Measurements from ENCODE around the gene KLF13. TPM values are rescaled to one million over a fixed set of nuclear protein-coding genes. Genes with fewer than 3 reads are reported as not detected.

Gene KLF13
- total RNA-seq, 2 experiments from 2014 or later: 214 to 215 TPM

DNA sequence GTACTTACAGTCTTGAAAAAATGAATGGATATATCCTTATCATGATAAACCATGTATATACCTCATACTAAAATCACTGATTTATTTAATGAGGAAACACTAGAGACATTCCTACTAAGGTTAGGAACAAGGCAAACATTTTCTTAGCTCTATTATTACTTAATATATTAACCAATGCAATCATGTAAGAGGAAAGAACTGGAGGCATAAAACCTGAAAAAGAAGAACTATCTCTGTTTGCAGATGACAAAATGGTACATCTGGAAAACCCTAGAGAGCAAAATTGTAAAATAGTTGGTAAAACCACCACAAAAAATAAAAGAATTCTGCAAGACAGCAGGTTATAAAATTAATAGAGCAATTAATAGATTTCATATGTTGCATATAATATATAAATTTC, 81.2 kb downstream of the KLF13 start:
- ChIA-PET CTCF (interaction anchor here (1.3 to 2.3 kb wide), 2 partner anchors 27 to 42 kb away, joined by 4 to 8 read pairs; no protein-coding TSS in a partner anchor), POLR2A (no interaction called here)
- DNase-seq (no peak), ATAC-seq (no peak)
- H3K4me1 Mint-ChIP-seq (ENCODE audit: low read depth): peaks cover 30% of the 10 kb centered on the region
- H3K9me3 Mint-ChIP-seq (ENCODE audit: insufficient read depth): peaks cover 35% of the 10 kb centered on the region
- H3K36me3 Mint-ChIP-seq (ENCODE audit: low read depth): peaks cover 30% of the 10 kb centered on the region
- H3K4me3 Mint-ChIP-seq: no peak overlapping the region
- H3K27ac Mint-ChIP-seq: no peak overlapping the region
- peaks cover 4% of the 10 kb centered on the region for H3K27me3 Mint-ChIP-seq (ENCODE audit: low read depth)

DNA sequence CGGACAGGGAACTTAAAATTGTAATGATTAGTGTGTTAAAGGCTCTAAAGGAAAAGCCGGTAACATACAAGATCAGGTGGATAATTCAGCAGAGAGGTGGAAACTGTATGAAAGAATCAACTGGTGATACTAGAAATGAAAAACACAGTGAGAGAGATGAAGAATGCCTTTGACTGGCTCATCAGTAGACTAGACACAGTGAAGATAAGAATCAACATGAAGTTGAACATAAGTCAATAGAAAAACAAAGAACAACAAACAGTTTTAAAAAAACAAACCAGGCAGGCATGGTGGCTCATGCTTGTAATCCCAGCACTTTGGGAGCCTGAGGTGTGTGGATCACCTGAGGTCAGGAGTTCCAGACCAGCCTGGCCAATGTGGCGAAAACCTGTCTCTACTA, 82.1 kb downstream of the KLF13 start:
- peaks cover 35% of the 10 kb centered on the region for H3K9me3 Mint-ChIP-seq (ENCODE audit: insufficient read depth)
- peaks cover 4% of the 10 kb centered on the region for H3K27me3 Mint-ChIP-seq (ENCODE audit: low read depth)
- DNase-seq: no peak
- POLR2A ChIA-PET: no interaction called here
- peaks cover 33% of the 10 kb centered on the region for H3K4me1 Mint-ChIP-seq (ENCODE audit: low read depth)
- peaks cover 30% of the 10 kb centered on the region for H3K36me3 Mint-ChIP-seq (ENCODE audit: low read depth)
- H3K27ac Mint-ChIP-seq: no peak overlapping the region
- no peak for ATAC-seq
- H3K4me3 Mint-ChIP-seq: no peak overlapping the region
- CTCF ChIA-PET: interaction anchor here (0.8 to 2.3 kb wide), 2 partner anchors 24 to 26 kb away, joined by 3 to 8 read pairs; no protein-coding TSS in a partner anchor

DNA sequence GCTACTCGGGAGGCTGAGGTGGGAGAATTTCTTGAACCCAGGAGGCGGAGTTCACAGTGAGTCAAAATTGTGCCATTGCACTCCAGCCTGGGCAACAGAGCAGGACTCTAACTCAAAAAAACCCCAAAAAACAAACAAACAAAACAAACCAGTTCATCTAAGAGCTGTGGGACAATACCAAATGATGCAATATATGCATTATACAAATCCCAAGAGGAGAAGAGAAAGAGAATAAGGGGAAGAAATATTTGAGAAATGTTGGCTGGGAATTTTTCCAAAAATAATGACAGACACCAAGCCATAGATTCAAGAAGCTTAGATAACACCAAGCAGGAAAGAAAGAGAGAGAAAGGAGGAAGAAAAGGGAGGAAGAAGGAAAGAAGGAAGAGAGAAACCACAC, 82.5 kb downstream of the KLF13 start:
- Mint-ChIP-seq H3K27ac (no peak overlapping the region), H3K4me1 (ENCODE audit: low read depth) (peaks cover 30% of the 10 kb centered on the region), H3K36me3 (ENCODE audit: low read depth) (peaks cover 30% of the 10 kb centered on the region), H3K27me3 (ENCODE audit: low read depth) (peaks cover 4% of the 10 kb centered on the region), H3K4me3 (no peak overlapping the region), H3K9me3 (ENCODE audit: insufficient read depth) (peaks cover 35% of the 10 kb centered on the region)
- no peak for DNase-seq
- no peak for ATAC-seq
- CTCF ChIA-PET: interaction anchor here (0.8 kb wide), 1 partner anchor 24 kb away, joined by 3 read pairs; no protein-coding TSS in a partner anchor
- POLR2A ChIA-PET: no interaction called here

DNA sequence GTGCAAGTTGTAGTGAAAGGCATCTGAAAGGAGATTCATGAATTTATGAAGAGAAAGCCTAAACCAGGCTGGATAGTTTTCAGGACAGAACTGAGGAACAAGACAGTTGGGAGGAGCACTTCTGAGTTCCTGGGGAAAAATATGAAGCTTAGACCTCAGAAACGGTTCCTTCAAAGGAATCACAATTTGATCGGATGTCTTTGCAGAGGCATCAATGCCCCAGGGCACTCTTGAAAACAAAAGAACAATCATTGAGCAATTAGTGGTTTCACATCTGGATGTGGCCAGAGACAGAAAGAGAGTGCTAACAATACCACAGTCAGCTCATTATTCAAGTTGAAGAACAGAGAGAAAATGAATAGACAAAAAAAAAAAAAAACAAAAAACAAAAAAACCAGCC, 86.2 kb downstream of the KLF13 start:
- no peak overlapping the region for H3K4me3 Mint-ChIP-seq
- no peak overlapping the region for H3K27ac Mint-ChIP-seq
- ChIA-PET CTCF (interaction anchor here (0.9 to 2.0 kb wide), 4 partner anchors 22 to 198 kb away, joined by 3 to 9 read pairs (median 3); no protein-coding TSS in a partner anchor), POLR2A (interaction anchor here (1.2 to 1.9 kb wide), 2 partner anchors 20 to 22 kb away, joined by 4 read pairs; no protein-coding TSS in a partner anchor)
- H3K27me3 Mint-ChIP-seq (ENCODE audit: low read depth): peaks cover 4% of the 10 kb centered on the region
- peaks cover 21% of the 10 kb centered on the region for H3K9me3 Mint-ChIP-seq (ENCODE audit: insufficient read depth)
- H3K4me1 Mint-ChIP-seq (ENCODE audit: low read depth): peaks cover 8% of the 10 kb centered on the region
- ATAC-seq (no peak), DNase-seq (no peak)
- peaks cover 14% of the 10 kb centered on the region for H3K36me3 Mint-ChIP-seq (ENCODE audit: low read depth)

DNA sequence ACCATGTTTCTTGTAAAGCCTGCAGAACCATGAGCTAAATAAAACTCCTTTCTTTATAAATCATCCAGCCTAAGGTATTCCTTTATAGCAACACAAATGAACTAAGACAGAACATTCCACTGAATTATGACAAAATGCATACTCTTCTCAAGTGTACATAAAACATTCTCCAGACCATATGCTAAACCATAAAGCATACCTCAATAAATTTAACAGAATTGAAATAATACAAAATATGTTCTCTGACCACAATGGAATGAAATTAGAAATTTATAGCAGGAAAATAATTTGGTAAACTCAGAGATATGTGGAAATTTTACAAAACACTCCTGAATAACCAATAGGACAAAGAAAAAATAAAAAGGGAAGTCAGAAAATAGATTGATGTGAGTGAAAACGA, 88.6 kb downstream of the KLF13 start:
- Mint-ChIP-seq H3K27ac (no peak overlapping the region), H3K4me1 (ENCODE audit: low read depth) (peaks cover 8% of the 10 kb centered on the region), H3K27me3 (ENCODE audit: low read depth) (no peaks in the 10 kb centered on the region), H3K4me3 (no peak overlapping the region), H3K36me3 (ENCODE audit: low read depth) (peaks cover 12% of the 10 kb centered on the region), H3K9me3 (ENCODE audit: insufficient read depth) (peaks cover 21% of the 10 kb centered on the region)
- ATAC-seq (no peak), DNase-seq (no peak)
- ChIA-PET POLR2A (no interaction called here), CTCF (interaction anchor here (1.0 to 1.5 kb wide), 2 partner anchors 18 to 73 kb away, joined by 3 to 6 read pairs; no protein-coding TSS in a partner anchor)

DNA sequence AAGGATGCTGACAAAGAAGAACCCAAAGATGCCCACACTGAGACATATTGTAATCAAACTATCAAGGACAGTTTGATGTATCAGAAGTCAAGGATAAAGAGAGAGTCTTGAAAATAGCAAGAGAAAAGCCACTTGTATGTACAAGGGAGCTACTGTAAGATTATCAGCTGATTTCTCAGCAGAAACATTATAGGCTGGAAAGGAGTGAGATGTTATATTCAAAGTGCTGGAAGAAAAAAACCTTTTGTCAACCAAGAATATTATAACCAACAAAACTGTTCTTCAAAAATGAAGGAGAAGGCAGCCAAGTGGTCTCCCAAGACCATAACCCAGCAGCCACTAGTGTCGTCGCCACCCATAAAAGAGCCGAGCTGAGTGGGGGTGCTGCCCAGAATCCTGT, 93.2 kb downstream of the KLF13 start:
- Mint-ChIP-seq H3K27me3 (ENCODE audit: low read depth) (no peaks in the 10 kb centered on the region), H3K36me3 (ENCODE audit: low read depth) (peaks cover 14% of the 10 kb centered on the region), H3K9me3 (ENCODE audit: insufficient read depth) (peaks cover 29% of the 10 kb centered on the region), H3K27ac (no peak overlapping the region), H3K4me1 (ENCODE audit: low read depth) (no peaks in the 10 kb centered on the region), H3K4me3 (no peak overlapping the region)
- no peak for DNase-seq
- POLR2A ChIA-PET: interaction anchor here (1.0 to 1.5 kb wide), 3 partner anchors 15 to 28 kb away, joined by 3 to 4 read pairs (median 4); no protein-coding TSS in a partner anchor
- no peak for ATAC-seq
- CTCF ChIA-PET: interaction anchor here (1.4 to 2.6 kb wide), 3 partner anchors 14 to 219 kb away, joined by 3 to 10 read pairs (median 5); no protein-coding TSS in a partner anchor

DNA sequence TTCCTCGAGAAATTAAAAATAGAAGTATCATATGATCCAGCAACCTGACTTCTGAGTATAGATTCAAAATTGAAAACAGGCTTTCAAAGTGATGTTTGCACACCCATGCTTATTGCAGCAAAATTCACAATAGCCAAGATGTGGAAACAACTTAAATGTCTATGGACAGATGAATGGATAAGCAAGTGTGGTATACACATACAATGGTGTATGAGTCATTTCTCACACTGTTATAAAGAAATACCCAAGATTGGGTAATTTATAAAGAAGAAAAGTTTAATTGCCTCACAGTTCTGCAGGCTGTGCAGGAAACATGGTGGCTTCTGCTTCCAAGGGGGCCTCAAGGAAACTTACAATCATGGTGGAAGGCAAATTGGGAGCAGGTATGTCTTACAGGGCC, 100.8 kb downstream of the KLF13 start:
- H3K27ac Mint-ChIP-seq: no peak overlapping the region
- peaks cover 9% of the 10 kb centered on the region for H3K9me3 Mint-ChIP-seq (ENCODE audit: insufficient read depth)
- H3K4me3 Mint-ChIP-seq: no peak overlapping the region
- no peaks in the 10 kb centered on the region for H3K27me3 Mint-ChIP-seq (ENCODE audit: low read depth)
- peaks cover 4% of the 10 kb centered on the region for H3K36me3 Mint-ChIP-seq (ENCODE audit: low read depth)
- DNase-seq (no peak), ATAC-seq (no peak)
- CTCF ChIA-PET: no interaction called here
- peaks cover 31% of the 10 kb centered on the region for H3K4me1 Mint-ChIP-seq (ENCODE audit: low read depth)
- POLR2A ChIA-PET: no interaction called here

Other genes starting within 250 kb of the KLF13 start
- not detected for gene TRPM1, start 225.1 kb upstream of the KLF13 start, total RNA-seq